Stimulated activated CD4-positive, alpha-beta T cell treated with anti-CD3 and anti-CD28 coated beads, Interleukin-4, amount 100 ng/mL, for 4 hours (primary cell): ENCODE data around the gene IDUA.

ENCODE experiments used
- DNase-seq, 2 experiments: peaks; one replicate each; pipeline ENCODE4 v3.0.0-alpha.2; 2020

The IDUA gene

DNA sequence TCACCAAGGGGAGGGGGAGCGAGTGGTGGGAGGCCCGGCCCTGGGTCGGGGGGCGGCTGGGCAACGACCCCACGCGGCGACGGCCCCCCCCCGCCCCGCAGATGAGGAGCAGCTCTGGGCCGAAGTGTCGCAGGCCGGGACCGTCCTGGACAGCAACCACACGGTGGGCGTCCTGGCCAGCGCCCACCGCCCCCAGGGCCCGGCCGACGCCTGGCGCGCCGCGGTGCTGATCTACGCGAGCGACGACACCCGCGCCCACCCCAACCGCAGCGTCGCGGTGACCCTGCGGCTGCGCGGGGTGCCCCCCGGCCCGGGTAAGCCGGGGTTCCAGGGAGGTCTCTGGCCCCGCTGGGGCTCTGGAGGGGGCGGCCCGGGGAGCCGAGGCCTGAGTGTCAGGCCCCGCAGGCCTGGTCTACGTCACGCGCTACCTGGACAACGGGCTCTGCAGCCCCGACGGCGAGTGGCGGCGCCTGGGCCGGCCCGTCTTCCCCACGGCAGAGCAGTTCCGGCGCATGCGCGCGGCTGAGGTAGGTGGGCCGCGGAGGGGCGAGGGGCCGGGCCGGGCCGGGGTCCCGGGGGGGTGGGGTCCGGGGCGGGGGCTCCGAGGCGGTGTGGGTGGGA, 15.9 kb downstream of the IDUA start:
- DNase-seq = no peak

DNA sequence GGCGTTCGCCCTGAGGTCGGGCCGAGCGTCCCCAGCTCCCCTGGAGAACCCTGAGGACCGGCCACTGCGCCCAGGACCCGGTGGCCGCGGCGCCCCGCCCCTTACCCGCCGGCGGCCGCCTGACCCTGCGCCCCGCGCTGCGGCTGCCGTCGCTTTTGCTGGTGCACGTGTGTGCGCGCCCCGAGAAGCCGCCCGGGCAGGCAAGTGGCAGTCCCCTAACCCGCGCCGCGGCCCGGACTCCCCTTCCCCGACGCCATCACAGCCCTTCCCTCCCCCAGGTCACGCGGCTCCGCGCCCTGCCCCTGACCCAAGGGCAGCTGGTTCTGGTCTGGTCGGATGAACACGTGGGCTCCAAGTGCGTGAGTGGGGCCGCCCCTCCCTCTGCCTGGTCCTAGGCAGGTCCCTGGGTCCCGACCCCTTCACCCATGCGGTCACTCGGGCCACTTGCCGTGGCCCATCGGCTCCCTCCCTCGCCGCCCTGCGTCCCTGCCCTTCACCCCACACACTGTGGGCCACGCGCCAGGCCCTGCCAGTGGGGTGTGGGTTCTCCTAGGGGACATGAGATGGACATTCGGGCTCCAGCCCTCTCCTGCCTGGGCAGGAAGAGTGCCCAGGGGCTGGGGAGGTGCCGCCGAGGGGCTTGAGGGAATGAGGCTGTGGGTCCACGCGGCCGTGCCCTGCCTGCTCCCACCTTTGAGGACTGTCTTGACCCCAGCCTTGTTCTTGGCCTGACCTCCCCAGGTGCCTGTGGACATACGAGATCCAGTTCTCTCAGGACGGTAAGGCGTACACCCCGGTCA, 16.6 kb downstream of the IDUA start:
- DNase-seq = no peak

DNA sequence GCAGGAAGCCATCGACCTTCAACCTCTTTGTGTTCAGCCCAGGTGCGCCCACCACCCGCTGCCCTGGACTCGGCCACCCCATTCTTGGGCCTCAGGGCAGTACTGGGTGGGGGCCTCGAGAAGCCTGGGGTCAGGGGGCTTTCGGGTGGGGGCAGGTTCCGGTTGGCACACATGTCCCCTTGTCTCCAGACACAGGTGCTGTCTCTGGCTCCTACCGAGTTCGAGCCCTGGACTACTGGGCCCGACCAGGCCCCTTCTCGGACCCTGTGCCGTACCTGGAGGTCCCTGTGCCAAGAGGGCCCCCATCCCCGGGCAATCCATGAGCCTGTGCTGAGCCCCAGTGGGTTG, 17.2 kb downstream of the IDUA start:
- no peak for DNase-seq

DNA sequence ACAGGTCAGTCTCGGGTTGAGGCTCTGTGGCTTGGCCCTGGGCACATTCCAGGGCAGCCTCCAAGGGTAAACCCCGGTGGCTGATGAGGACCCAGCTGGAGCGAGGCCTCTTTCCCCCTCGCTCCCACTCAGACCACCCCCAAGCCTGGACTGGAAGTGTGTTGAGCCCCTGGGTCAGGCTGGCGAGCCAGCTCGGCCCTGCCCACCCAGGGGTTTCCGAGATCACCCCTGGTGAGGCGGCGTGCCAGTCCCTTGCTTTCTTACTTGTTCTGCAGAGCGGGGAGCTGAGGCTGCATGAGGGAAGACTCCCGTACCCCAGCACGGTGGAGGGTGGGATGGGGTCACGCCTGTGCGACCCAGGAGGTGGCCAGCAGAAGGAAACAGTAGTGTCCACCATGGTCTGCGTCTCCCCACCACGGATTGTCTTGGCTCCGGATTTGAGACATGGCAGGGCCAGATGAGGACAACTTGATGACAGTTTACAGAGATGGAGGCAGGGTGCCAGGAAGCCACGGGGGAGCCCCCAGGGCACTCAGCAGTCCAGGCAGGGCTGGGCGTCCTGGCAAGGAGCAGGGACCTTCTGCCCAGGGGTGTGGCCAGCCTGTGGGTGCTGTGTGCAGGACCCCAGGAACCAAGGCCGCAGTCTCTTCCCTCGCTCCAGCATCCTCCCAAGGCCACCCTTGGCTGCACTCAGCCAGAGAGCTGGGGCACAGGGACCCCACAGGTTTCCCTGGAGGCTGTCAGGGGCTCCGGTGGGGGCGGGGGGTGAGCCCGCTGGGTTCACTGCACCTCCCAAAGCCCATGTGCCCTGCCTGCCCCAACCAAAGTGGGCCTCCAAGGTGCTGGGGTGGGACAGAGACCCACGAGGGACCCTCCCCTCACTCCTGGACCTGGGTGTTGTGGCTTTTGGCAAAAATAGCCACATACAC, 18.0 kb downstream of the IDUA start:
- no peak for DNase-seq

DNA sequence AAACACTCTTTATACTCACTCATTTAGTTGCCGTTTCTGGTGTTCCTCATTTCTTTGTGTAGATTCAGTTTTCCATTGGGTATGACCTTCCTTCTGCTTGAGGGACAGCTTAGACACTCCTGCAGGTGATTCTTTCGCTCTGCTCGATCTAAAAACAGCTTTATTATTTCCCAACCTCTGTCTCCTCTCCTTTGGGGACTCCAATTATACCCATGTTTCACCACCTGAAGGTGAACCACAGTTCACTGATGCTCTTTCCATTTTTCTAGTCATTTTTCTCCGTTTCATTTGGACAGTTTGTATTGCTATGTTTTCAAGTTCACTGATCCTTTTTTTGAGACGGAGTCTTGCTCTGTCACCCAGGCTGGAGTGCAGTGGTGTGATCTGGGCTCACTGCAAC, 20.0 kb downstream of the IDUA start:
- DNase-seq = no peak

DNA sequence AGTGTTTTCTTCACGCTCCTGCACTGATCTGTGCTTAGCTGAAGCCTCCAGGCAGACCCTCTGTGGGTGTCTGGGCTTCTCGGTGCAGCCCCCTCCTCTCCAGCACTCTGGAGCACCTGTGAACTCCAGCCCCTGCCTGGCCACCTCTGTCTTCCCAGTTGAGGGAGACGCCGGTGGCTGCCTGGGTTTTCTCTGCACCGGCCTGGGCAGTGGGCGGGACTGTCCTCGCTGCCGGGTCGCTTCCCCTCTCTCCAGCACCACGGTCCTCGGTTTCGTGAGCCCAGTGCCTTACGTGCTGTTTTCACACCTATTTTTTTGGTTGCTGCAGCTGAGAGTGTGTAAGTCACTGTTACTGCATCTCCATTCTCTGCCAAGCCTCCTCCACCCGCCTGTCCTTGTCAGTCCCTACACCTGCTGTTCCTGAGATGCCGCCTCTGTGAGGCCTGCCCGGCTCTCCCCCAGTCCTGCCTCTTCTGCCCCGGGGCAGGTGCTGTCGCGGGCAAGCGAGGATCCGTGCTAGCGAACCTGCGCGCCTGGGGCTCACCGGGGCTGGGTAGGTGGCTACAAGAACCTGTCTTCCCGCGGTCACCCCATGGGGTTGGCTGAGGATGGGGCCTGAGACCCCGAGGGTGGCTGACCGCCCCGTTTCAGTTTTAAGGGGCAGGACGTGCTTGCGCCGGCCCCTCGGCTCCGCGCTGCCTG, 22.1 kb downstream of the IDUA start:
- peak; percentile 19 to 27 for DNase-seq

DNA sequence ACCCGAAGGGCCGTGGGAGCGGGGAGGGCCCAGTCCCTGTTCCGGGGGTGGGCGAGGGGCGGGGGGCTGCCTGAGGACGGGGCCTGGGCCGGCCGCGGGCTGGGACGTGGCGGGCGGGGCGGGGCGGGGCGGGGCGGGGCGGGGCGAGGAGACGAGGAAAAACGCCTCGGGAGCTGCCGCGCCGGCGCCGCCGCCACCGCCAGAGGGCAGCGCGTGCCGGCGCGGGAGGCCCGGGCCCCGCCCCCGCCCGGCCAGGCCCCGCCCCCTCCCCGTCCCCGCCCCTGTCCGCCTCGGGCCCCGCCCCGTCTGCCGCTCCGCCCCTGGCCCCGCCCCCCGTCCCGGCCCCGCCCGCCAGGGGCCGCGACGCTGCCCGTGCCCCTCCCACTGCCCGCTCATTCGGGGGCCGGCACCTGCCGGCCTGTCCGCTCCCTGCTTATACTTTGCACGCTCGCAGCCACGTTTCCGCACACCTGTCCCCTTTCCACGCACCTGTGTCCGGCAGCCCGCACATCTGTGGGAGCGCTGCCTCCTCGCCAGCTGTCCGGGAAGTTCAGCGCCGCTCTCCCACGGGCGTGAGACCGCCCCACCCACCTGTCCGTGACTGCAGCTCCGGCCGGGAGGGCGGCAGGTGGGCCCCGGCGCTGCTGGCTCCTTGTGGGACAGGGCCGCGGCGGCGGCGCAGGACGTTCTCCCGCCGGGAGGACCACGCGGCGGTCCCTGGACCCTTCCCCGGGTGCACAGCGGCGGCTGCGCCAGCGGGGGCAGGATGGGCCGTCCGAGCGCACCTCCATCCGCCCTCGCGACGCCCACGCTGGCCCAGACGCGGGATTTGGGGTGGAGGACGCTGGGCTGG, 22.9 kb downstream of the IDUA start:
- DNase-seq = peak; percentile 60 to 79

DNA sequence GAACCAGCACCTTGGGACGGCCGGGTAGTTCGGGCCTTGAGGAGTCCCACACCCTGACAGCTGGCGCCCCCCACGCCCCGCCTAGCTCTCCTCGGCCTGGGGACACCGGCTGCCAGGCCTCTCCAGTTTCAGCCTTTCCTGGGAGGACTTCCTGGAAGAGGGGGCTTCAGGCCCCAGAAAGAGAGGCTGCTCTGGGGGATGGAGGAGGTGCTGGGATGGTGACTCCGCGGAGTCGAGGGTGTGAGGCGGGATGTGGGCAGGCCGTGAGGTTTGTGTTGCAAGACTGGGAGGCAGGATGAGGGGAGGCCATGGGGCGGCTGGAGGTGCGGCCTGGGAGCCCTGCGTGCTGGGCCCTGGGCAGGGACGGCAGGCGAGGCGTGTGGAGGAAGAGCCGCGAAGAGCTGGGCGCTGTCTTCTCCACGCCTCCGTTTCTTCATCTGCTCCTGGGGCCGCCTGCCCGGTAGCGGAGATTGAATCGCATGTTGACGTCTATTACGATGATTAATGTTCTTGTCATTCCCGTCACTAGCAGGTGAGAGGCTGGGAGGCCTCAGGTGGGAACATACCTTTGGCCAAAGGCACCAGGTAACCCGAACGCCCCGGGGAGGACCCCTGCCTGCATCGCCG, 23.7 kb downstream of the IDUA start:
- DNase-seq = peak; percentile 49 to 66

DNA sequence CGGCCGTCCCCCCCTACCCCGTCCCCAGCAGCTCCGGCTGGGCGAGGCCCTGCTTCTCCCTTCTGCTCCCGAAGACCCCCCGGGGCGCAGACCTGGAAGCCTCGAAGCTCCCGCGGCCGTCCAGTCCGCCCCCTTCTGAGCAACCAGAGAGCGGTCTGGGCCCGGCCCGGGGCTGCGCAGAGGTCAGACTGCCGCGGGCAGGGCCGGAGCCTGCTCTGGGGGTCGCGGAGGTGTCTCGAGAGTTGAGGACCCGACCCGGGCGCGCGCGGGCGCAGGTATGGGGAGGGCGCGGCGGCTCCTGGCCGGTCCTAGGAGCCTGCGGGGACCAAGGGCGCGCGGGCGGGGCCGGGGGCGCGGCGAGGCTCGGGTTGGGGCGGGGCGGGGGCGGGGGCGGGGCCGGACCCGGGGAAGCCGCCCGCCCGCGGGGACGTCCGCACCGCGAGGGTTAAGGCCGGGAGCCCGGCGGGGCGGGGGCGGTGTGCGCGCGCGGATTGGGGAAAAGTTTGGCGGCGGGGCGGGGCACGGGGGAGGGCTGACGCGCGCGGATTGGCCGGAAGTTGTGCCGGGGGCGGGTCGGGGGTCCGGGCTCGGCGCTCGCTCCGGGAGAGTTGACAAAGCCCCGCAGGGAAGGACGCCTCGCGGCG, 24.3 kb downstream of the IDUA start, which contains the start of gene FGFRL1:
Gene FGFRL1 (plus strand): TSS at position 605 of the 644 bp plus-strand sequence. CDS start 860 bp downstream, outside the sequence.
- DNase-seq = peak; percentile 86 to 97

DNA sequence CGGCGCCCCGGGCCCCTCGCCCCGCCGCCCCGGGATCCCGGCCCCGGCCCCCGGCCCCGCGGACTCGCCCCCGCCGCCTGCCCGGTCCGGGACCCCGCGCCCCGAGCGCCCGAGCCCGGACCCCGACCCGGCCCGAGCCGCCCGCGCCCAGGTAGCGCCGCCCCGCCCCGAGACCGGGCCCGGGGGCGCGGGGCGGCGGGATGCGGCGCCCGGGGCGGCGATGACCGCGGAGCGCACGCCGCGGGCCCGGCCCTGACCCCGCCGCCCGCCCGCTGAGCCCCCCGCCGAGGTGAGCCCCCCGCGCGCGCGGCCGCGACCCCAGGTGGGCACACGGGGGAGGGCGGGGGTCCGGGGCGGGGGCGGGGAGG, 24.8 kb downstream of the IDUA start:
- DNase-seq = no peak

DNA sequence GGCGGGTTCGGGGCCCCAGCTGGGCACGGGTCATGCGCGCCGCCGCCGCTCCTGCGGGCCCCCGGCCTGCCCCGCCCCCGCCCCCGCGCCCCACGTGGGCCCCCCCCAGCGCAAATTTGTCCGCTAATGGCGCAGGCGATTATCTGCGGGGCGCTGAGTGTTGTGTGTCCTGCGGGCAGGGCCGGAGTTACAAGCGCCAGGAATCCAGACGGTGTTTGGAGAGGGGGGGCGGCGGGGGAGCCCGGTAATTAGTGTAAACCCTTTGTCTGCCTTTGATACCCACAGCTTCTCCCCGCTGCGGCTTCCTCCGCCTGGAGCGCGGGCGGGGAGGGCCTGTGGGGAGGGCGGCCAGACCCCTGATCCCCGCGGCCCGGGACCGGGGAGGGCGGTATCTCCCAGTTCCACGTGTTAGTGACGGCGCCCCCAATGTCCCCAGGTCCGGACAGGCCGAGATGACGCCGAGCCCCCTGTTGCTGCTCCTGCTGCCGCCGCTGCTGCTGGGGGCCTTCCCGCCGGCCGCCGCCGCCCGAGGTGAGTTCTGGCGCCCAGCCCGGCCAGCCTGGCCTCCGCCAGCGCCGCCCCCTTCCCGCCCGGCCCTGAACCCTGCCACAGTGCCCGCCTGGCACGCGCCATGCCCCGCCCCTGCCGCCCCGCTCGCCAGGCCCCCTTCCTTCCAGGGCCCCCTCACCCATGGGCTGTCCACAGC, 25.3 kb downstream of the IDUA start:
- DNase-seq = peak; percentile 24 to 37

DNA sequence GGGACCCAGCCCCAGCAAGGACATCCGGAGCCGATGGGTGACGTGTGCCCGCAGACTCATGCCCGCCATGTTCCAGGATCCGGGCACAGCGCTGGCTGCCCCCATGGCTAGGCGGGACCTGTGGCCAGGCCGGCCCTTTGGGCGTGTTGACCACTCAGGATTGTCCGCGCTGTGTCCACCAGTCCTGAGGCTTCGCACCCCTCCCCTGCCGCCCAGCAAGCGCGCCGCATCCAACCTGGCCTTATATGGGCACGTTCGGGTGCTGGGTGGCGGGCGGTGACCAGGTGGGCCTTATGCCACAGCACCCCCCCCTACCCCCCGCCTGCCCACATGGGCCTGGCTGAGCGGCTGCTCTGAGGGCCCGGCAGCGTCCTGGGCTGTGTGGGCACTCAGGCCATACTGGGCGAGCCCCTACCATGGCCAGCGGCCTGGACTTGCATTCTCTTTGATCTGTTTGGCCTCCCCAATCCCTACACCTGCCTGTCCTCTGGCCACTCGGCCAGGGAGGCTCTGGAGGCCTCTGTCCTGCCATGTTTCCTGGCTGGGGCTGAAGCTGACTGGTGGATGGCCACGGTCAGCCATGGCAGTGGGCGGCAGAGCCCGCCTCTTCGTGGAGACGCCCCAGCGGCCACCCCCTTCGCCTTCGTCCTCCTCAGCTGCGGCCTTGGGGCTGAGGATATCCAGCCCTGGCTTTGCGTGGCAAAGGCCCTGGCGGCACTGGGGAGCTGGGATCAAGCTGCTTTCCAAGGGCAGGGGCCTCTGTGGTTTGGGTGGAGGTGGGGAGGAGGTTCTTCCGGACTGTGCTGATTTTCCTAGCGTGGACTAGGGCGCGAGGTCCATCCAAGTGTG, 26.6 kb downstream of the IDUA start:
- DNase-seq = no peak

DNA sequence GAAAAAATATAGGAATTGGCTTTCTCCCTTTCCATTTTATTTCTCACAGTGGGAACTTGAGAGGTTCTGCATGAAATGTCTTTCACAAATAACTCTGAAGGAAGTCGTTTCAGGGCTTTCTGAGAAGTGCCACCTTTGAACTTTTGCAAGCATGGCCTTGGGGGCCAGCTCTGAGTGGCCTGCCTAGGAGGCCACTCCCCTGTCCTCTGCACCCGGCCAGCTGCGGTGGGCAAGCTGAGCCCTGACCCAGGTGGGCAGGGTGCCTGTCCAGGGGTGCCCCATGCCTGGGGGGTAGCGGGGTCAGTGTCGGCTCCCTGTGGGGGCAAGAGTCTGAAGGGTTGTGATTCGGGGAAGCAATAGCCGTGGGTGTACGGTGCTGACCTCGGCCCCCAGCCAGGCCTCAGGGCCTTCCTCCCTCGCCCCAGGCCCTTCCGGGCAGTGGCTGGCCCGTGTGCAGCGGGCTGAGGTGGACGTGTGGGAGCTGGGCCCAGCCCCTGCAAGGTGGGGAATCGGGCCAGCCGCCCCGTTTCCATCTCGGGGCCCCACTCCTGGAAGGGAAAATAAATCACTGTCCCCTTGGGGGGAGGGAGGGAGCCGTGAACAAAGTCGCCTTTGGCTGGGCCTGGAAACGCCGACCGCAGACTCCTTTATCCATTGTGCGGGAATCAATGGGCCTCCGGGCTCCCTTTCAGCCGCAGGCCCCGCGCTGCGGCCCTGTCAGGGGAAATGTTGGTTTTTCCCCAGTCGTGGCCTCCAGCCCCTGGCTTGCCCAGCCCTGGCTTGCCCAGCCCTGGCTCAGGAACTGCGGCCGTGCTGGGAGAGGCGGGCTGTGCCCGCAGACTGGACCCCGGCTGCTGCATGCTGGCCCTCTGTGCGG, 27.7 kb downstream of the IDUA start:
- DNase-seq = no peak

DNA sequence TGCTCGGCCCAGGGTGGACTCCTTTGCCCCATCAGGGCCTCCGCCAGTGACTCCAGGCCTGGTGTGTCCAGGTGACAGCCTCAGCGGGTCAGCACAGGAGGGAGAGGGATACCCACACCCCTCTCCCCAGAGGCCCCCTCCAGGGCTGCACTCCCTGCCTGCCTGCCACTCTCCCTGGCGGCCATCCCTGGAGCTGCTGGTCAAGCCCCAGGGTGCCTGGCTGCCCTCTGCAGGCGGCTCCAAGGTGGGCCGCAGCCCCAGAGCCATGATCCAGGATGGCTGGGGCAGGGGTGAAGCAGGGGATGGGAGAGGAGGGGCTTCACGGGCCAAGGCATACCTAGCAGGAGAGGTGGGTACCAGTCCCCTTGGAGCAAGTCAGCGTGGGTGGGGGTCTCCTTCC, 28.3 kb downstream of the IDUA start:
- DNase-seq = no peak

DNA sequence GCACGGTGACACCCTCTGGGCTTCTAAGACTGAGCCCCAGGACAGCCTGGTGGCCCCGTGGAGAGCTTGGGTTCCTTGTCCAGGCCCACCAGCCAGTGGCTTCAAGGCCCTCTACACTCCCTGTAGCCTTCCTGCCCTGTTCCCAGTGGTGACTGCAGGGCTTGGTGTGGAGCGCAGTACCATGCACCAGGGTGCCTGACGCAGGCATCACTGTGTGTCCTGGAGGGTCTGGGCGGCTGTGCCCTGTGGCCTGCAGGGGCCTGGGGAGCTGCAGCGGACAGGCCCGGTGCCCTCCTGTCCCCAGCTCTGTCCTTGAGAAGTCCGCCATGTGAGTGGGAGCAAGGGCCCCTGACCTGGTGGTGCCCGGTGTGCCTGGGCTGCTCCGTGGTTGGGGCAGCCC, 28.9 kb downstream of the IDUA start:
- no peak for DNase-seq

DNA sequence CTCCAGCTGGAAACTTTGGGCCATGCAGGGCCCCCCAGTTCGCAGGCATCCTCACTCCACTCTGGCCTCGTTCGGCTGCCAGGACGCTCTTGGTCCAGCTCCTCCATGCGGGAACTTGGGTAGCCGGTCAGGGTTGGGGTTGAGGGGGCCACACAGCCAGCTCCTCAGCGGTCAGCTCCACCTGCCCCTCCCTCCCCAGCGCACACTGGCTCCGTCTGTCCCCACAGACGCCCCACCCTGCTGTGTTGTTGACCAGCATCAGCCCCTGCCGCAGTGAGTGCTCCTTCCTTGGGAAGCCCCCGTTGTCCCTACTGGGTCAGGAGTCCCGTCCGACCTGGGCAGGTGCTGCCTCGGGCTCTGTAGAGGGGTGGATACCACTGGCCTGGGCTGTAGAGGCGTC, 30.4 kb downstream of the IDUA start:
- DNase-seq = no peak

DNA sequence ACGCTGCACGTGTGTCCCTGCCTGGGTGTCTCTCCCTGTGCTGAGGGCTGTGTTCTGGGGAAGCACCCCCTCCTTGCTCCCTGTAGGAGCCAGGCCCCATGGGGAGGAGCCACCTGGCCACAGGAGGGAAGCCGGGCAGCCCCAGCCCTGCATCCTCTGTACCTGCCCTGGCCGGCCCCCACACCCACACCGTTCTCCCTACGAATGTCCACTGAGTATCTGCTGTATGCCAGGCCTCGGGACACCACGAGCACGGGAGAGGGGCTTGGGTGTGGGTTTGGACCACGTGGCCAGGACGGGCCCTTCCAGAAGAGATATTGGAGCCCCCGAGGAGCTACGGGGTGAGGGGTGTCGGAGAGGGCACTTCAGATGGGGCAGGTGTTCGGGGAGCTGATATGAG, 30.9 kb downstream of the IDUA start:
- no peak for DNase-seq
